Measurements from ENCODE around the gene ITIH1.
"Not testable (repeated sequence)": the region's sequence is repeated elsewhere in the genome, so short reads cannot be mapped to it uniquely, and the experiment has no call there.

The ITIH1 gene

GRCh38 chr3:52774901-52775864, 2.2 kb upstream of the ITIH1 start:
- peak; percentile 9 for DNase-seq

- DNase-seq: no peak
Measured at GRCh38 chr3:52775877-52776276, 1.5 kb upstream of the ITIH1 start.

GRCh38 chr3:52776486-52776885, 913 bp upstream of the ITIH1 start:
- DNase-seq: not testable (repeated sequence)

GRCh38 chr3:52777959-52778805, 783 bp downstream of the ITIH1 start:
- no peak for DNase-seq

GRCh38 chr3:52779011-52779836, 1.8 kb downstream of the ITIH1 start:
- peak; percentile 69 for DNase-seq

GRCh38 chr3:52779837-52780585, 2.6 kb downstream of the ITIH1 start:
- no peak for DNase-seq

- no peak for DNase-seq
Measured at GRCh38 chr3:52781741-52782140, 4.3 kb downstream of the ITIH1 start.

- no peak for DNase-seq
Measured at GRCh38 chr3:52782412-52783210, 5.2 kb downstream of the ITIH1 start.

- no peak for DNase-seq
Measured at GRCh38 chr3:52783211-52783555, 5.8 kb downstream of the ITIH1 start.

- DNase-seq: no peak
Measured at GRCh38 chr3:52784021-52784621, 6.7 kb downstream of the ITIH1 start.

GRCh38 chr3:52784931-52785590, 7.7 kb downstream of the ITIH1 start:
- DNase-seq: no peak

- no peak for DNase-seq
Measured at GRCh38 chr3:52786330-52787215, 9.2 kb downstream of the ITIH1 start.

GRCh38 chr3:52787246-52787645, 9.8 kb downstream of the ITIH1 start:
- DNase-seq: no peak

GRCh38 chr3:52787672-52788625, 10.6 kb downstream of the ITIH1 start:
- no peak for DNase-seq

GRCh38 chr3:52788890-52789745, 11.7 kb downstream of the ITIH1 start:
- no peak for DNase-seq

GRCh38 chr3:52789746-52790040, 12.3 kb downstream of the ITIH1 start:
- DNase-seq: no peak

GRCh38 chr3:52790337-52790736, 12.9 kb downstream of the ITIH1 start:
- no peak for DNase-seq
